Astrocyte of the cerebellum (primary cell): ENCODE data around the gene PRIM1.
A peak's percentile ranks its signal among the peaks of the same experiment; 100 is the strongest.

Experiments used
- DNase-seq: peaks from one replicate; pipeline ENCODE4 v3.0.0-alpha.2; 2011; ENCODE audit warnings: low read depth
- H3K4me3 ChIP-seq: 2 replicates; pipeline ENCODE4 v1.5.1; 2011; ENCODE audit warnings: mild to moderate bottlenecking, low read depth, low read length, moderate library complexity
- CTCF ChIP-seq: IDR thresholded peaks from 2 replicates; pipeline ENCODE4 v1.5.1; 2012; ENCODE audit warnings: low read length, low read depth, moderate library complexity, mild to moderate bottlenecking; ENCODE audit errors: missing control alignments
- in situ Hi-C: cut with HindIII; loops from 2 replicates; pipeline ENCODE4 v1.10.0; 2017; ENCODE audit warnings: low sequenced_read_pairs

The PRIM1 gene

GRCh38 chr12:56723352-56723751 lies 28.8 kb downstream of the PRIM1 start:
- in situ Hi-C loops: no loop called here
- no peak for DNase-seq
- TF ChIP-seq CTCF: no peak
- H3K4me3 ChIP-seq: peak overlapping the region; percentile 76

- in situ Hi-C loops: no loop called here
- DNase-seq: no peak
- TF ChIP-seq CTCF: no peak
- H3K4me3 ChIP-seq: peak overlapping the region; percentile 15
Measured at GRCh38 chr12:56722832-56723231, 29.3 kb downstream of the PRIM1 start.

- H3K4me3 ChIP-seq: no peak overlapping the region
- no peak for DNase-seq
- in situ Hi-C loops: no loop called here
- TF ChIP-seq CTCF: no peak
Measured at GRCh38 chr12:56721721-56722120, 30.4 kb downstream of the PRIM1 start.

GRCh38 chr12:56721216-56721615 lies 30.9 kb downstream of the PRIM1 start:
- H3K4me3 ChIP-seq: no peak overlapping the region
- DNase-seq: no peak
- in situ Hi-C loops: no loop called here
- TF ChIP-seq CTCF: no peak

GRCh38 chr12:56720731-56721151 lies 31.4 kb downstream of the PRIM1 start:
- no peak for DNase-seq
- in situ Hi-C loops: no loop called here
- no peak overlapping the region for H3K4me3 ChIP-seq
- TF ChIP-seq CTCF: no peak

GRCh38 chr12:56719056-56719455 lies 33.1 kb downstream of the PRIM1 start:
- in situ Hi-C loops: no loop called here
- H3K4me3 ChIP-seq: no peak overlapping the region
- no peak for DNase-seq
- no peak for TF ChIP-seq CTCF

- TF ChIP-seq CTCF: no peak
- in situ Hi-C loops: no loop called here
Measured at GRCh38 chr12:56718636-56719035, 33.5 kb downstream of the PRIM1 start.

More at GRCh38 chr12:56718636-56719035, 33.5 kb downstream of the PRIM1 start:
- no peak overlapping the region for H3K4me3 ChIP-seq
- DNase-seq: no peak
